Measurements from ENCODE around the gene LGALS7B.
"Not testable (repeated sequence)": the region's sequence is repeated elsewhere in the genome, so short reads cannot be mapped to it uniquely, and the experiment has no call there.

The LGALS7B gene

GRCh38 chr19:38788478-38789243, at the start of gene LGALS7B:
LGALS7B (plus strand) TSS chr19:38789200; CDS start chr19:38789227, 27 bp downstream.
- DNase-seq (ENCODE audit: low spot score) = no peak

GRCh38 chr19:38739440-38740256, 49.4 kb upstream of the LGALS7B start:
- no peak for DNase-seq (ENCODE audit: low spot score)

DNA sequence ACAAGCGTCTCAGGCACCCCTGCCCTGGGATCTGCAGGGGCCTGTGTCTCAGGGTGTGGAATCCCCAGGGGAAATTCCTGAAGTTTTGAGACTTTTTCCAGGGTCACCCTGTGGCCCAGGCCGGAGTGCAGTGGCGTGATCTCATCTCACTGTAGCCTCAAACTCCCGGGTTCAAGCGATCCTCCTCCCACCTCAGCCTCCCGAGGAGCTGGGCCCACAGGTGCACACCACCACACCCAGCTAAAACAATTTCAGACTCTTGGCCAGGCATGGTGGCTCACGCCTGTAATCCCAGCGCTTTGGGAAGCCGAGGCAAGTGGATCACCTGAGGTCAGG, 48.8 kb upstream of the LGALS7B start:
- no peak for DNase-seq (ENCODE audit: low spot score)

- no peak for DNase-seq (ENCODE audit: low spot score)
Measured at GRCh38 chr19:38740932-38741331, 48.1 kb upstream of the LGALS7B start.

- no peak for DNase-seq (ENCODE audit: low spot score)
Measured at GRCh38 chr19:38741670-38742069, 47.3 kb upstream of the LGALS7B start.

DNA sequence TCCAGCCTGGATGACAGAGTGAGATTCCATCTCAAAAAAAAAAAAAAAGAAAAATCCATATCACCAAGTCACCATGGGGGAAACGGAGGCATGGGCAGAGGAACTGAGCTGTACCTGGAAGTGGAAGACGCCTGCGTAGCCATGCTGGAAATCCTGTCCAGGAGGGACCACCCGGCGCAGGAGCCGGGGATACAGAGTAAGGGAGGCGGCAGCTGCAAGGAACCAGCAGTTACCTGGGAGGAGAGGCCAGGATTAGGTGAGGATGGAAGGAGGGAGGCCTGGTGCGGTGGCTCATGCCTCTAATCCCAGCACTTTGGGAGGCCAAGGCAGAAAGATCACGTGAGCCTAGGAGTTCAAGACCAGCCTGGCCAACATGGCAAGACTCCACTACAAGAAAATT, 46.7 kb upstream of the LGALS7B start:
- DNase-seq (ENCODE audit: low spot score) = no peak

DNA sequence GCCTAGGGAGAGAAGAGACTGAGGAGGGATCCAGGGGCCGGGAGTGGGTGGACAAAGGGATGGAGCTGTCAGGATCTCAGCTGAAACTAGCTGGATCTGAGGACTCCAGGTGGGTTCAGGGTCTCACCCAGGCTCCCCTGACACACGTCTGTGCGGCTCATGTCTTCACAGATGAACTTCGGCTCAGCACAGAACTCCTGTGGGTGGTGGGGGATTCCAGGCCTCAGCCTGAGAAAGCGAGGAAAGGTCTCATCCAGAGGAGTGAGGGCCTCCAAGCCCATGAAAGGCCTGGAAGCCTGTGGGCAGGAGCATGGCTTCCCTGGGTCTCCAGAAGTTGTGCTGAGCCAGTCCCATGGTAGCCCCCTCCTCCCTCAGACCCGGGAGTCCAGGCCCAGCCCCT, 46.1 kb upstream of the LGALS7B start:
- no peak for DNase-seq (ENCODE audit: low spot score)

GRCh38 chr19:38743394-38744297, 45.4 kb upstream of the LGALS7B start:
- no peak for DNase-seq (ENCODE audit: low spot score)

DNA sequence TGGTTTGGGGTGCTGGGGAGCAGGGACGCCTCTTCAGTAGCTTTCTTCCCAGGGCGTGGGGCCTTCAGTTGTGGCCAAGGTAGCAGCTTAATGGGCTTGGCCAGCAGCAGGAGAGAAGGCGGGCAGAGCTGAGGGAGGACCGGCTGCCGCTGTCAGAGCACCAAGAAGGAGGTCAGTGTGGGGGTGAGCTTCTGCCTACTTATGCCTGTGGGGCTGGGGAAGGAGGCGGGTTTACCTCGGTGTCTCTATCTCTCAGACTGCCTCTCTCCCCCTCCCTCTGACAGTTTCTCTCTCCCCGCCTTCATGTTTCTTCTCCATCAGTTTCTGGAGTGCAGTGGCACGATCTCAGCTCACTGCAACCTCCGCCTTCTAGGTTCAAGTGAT, 44.7 kb upstream of the LGALS7B start, which contains the start of gene CAPN12:
Gene CAPN12 (minus strand): TSS at position 177 of the 384 bp plus-strand sequence. CDS start 309 bp downstream, outside the sequence.
- no peak for DNase-seq (ENCODE audit: low spot score)

DNA sequence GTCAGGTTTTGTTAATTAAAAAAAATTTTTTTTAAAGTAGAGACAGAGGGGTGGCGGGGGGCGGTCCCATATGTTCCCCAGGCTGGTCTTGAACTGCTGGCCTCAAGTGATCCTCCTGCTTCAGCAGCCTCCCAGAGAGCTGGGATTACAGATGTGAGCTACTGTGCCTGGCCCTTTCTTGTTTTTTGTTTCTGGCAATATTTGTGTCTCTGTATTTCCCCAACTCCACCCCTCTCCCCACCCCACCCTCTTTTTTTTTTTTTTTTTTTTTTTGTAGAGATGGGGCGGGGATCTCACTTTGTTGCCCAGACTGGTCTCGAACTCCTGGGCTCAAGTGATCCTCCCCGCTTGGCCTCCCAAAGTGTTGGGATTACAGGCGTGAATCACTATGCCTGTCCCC, 44.1 kb upstream of the LGALS7B start:
- no peak for DNase-seq (ENCODE audit: low spot score)

GRCh38 chr19:38745316-38745715, 43.7 kb upstream of the LGALS7B start:
- no peak for DNase-seq (ENCODE audit: low spot score)

- not testable (repeated sequence) for DNase-seq (ENCODE audit: low spot score)
Measured at GRCh38 chr19:38753783-38754182, 35.2 kb upstream of the LGALS7B start.

DNA sequence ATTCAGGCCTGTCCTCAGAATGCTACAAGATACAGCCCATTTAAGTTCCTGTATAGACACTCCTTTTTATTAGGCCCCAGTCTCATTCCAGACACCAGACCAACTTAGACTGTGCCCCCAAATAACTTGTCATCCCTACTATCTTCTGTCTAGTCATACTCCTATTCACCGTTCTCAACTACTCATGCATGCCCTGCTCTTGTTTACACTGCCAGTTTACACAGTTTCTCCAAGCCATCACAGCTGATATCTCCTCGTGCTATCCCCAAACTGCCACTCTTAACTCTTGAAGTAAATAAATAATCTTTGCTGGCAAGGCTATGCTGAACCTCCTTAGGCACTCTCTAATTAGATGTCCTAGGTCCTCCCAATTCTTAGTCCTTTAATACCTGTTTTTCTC, 34.8 kb upstream of the LGALS7B start:
- DNase-seq (ENCODE audit: low spot score) = not testable (repeated sequence)

DNA sequence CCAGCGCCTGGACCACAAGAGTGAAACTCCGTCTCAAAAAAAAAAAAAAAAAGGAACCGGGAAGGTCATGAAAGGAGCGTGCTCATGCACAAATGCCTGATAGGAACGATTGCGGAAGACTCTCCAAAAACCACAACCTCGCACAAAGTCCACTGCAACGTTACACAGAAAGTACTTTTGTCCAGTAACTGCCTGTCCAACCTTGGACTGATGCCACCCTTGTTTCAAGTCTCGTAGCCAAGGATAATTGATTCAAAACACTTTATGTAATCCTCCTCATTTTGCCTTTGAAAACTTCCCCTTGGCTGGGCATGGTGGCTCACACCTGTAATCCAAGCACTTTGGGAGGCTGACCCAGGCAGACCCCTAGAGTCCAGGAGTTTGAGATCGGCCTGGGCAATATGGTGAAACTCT, 29.4 kb upstream of the LGALS7B start:
- no peak for DNase-seq (ENCODE audit: low spot score)

GRCh38 chr19:38760805-38761517, 28.0 kb upstream of the LGALS7B start:
- DNase-seq (ENCODE audit: low spot score) = not testable (repeated sequence)

DNA sequence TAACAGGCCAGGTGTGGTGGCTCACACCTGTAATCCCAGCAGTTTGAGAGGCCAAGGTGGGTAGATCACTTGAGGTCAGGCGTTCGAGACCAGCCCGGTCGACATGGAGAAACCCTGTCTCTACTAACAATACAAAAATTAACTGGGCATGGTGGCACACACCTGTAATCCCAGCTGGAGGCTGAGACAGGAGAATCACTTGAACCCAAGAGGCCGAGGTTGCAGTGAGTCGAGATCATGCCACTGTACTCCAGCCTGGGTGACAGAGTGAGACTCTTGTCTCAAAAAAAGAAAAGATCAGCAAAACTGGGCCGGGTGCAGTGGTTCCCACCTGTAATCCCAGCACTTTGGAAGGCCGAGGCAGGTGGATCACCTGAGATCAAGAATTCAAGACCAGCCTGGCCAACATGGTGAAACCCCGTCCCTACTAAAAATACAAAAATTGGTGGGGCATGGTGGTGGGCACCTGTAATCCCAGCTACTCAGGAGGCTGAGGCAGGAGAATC, 27.1 kb upstream of the LGALS7B start:
- not testable (repeated sequence) for DNase-seq (ENCODE audit: low spot score)

GRCh38 chr19:38763795-38764220, 25.2 kb upstream of the LGALS7B start:
- no peak for DNase-seq (ENCODE audit: low spot score)

DNA sequence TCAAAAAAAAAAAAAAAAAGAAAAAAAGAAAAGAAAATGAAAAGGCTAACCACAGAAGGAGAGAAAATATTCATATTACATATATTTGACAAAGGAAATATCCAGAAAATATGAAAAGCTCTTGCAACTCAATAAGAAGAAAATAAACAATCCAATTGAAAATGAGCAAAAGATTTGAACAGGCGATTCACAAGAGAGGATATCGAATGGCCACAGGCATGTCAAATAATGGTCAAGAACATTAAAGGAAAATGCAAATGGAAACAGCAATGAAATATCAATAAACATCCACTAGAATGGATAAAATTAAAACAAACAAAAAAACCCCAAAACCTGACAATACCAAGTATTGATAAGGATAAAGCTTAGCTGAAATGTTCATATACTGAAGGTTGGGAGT, 23.8 kb upstream of the LGALS7B start:
- DNase-seq (ENCODE audit: low spot score) = no peak

DNA sequence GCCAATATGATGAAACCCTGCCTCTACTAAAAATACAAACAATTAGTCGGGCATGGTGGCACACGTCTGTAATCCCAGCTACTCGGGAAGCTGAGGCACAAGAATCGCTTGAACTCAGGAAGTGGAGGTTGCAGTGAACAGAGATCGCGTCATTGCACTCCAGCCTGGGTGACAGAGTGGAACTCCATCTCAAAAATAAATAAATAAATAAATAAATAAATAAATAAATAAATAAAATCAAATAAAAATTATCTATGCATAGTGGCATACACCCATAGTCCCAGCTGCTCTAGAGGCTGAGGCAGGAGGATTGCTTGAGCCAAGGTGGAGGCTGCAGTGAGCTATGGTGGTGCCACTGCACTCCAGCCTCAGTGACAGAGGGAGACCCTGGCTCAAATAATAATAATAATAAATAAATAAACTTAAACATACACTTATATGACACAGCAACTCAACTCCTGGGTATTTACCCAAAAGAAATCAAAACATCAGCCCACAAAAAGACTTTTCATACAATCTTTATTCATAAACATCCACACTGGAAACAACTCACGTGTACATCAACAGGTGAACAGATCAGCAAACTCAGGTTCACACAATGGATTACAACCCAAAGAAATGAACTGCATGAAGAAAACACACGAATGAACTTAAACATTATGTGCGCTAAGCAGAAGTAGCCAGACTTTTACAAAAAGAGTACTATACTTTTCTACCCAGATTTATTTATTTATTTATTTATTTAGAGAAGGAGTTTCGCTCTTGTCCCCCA, 22.5 kb upstream of the LGALS7B start:
- DNase-seq (ENCODE audit: low spot score) = no peak

- peak; percentile 32 for DNase-seq (ENCODE audit: low spot score)
Measured at GRCh38 chr19:38769635-38770211, 19.3 kb upstream of the LGALS7B start.

Data from putamen (tissue), 1 donor.